Neuronal stem cell (in vitro differentiated cells): ENCODE results near the gene KCP.
A peak's percentile ranks its signal among the peaks of the same experiment; 100 is the strongest.

Experiments used
- DNase-seq: peaks from one replicate; pipeline ENCODE4 v3.0.0-alpha.2; 2013; ENCODE audit warnings: low spot score
- H2AFZ ChIP-seq: one replicate; pipeline ENCODE4 v1.6.1; 2013; ENCODE audit warnings: mild to moderate bottlenecking, low read length, inconsistent platforms
- H2AK5ac ChIP-seq: 2 replicates; pipeline ENCODE4 v1.6.1; 2013; ENCODE audit warnings: low read depth, mild to moderate bottlenecking, inconsistent platforms, low read length, moderate library complexity, mixed read lengths
- H2BK120ac ChIP-seq: 2 replicates; pipeline ENCODE4 v1.6.1; 2013; ENCODE audit warnings: low read depth, mild to moderate bottlenecking, inconsistent platforms, low read length, moderate library complexity, mixed read lengths
- H2BK12ac ChIP-seq: one replicate; pipeline ENCODE4 v1.6.1; 2013; ENCODE audit warnings: low read length, inconsistent platforms
- H2BK15ac ChIP-seq: 2 replicates; pipeline ENCODE4 v1.6.1; 2013; ENCODE audit warnings: mild to moderate bottlenecking, low read length, inconsistent platforms, mixed read lengths
- H2BK5ac ChIP-seq: one replicate; pipeline ENCODE4 v1.6.1; 2013; ENCODE audit warnings: inconsistent platforms, mild to moderate bottlenecking, low read length, moderate library complexity
- H3K14ac ChIP-seq: one replicate; pipeline ENCODE4 v1.6.1; 2013; ENCODE audit warnings: low read length, inconsistent platforms
- H3K18ac ChIP-seq: 2 replicates; pipeline ENCODE4 v1.6.1; 2013; ENCODE audit warnings: low read length, inconsistent platforms
- H3K23ac ChIP-seq: 2 replicates; pipeline ENCODE4 v1.6.1; 2013; ENCODE audit warnings: low read depth, mild to moderate bottlenecking, mixed read lengths, low read length, inconsistent platforms; ENCODE audit not compliant: poor library complexity
- H3K27ac ChIP-seq: replicated peaks from 3 replicates; pipeline ENCODE4 v1.5.1; 2013; ENCODE audit warnings: low read length, inconsistent platforms
- H3K27me3 ChIP-seq, 3 experiments: 2 replicates each; pipeline ENCODE4 v1.6.1; 2013; ENCODE audit warnings: low read length in 3 of 3, mild to moderate bottlenecking in 2 of 3, inconsistent platforms in 1 of 3, low read depth in 1 of 3, mixed read lengths in 1 of 3, moderate library complexity in 1 of 3; ENCODE audit not compliant: control insufficient read depth in 3 of 3, insufficient read depth in 3 of 3
- H3K36me3 ChIP-seq, 2 donors: replicated peaks in 1 of 2; 2 replicates each; pipeline ENCODE4 v1.6.1; 2013; ENCODE audit warnings: low read length in 2 of 2; ENCODE audit not compliant: control insufficient read depth in 2 of 2, insufficient read depth in 2 of 2
- H3K4ac ChIP-seq: 2 replicates; pipeline ENCODE4 v1.6.1; 2013; ENCODE audit warnings: inconsistent platforms, mild to moderate bottlenecking, low read length, moderate library complexity
- H3K4me1 ChIP-seq, 2 donors: 1 replicate in 1 of 2; 2 replicates in 1 of 2; pipeline ENCODE4 v1.6.1; 2013; ENCODE audit warnings: low read length in 2 of 2, low read depth in 1 of 2; ENCODE audit not compliant: control insufficient read depth in 2 of 2, insufficient read depth in 1 of 2
- H3K4me2 ChIP-seq: one replicate; pipeline ENCODE4 v1.6.1; 2013; ENCODE audit warnings: mild to moderate bottlenecking, low read length, inconsistent platforms; ENCODE audit not compliant: insufficient read depth, poor library complexity, severe bottlenecking
- H3K4me3 ChIP-seq, 2 donors: 2 replicates each; pipeline ENCODE4 v1.5.1; 2013; ENCODE audit warnings: low read length in 2 of 2, mild to moderate bottlenecking in 2 of 2, inconsistent platforms in 1 of 2, moderate library complexity in 1 of 2
- H3K79me1 ChIP-seq: one replicate; pipeline ENCODE4 v1.6.1; 2013; ENCODE audit warnings: low read depth, mild to moderate bottlenecking, inconsistent platforms, low read length, moderate library complexity
- H3K9ac ChIP-seq: one replicate; pipeline ENCODE4 v1.6.1; 2013; ENCODE audit warnings: mild to moderate bottlenecking, low read depth, low read length, inconsistent platforms; ENCODE audit not compliant: poor library complexity
- H3K9me3 ChIP-seq, 2 donors: replicated peaks in 1 of 2; 2 replicates each; pipeline versions ENCODE3 to v1.6.1; 2013; ENCODE audit warnings: low read length in 2 of 2, mild to moderate bottlenecking in 2 of 2, inconsistent platforms in 1 of 2, low read depth in 1 of 2, mixed read lengths in 1 of 2, moderate library complexity in 1 of 2; ENCODE audit not compliant: control insufficient read depth in 2 of 2, insufficient read depth in 1 of 2
- H4K8ac ChIP-seq: one replicate; pipeline ENCODE4 v1.6.1; 2013; ENCODE audit warnings: low read depth, mild to moderate bottlenecking, inconsistent platforms, low read length, moderate library complexity
- H4K91ac ChIP-seq: one replicate; pipeline ENCODE4 v1.6.1; 2013; ENCODE audit warnings: low read length, low read depth, mild to moderate bottlenecking, inconsistent platforms; ENCODE audit not compliant: poor library complexity
- WGBS, 2 donors: extraction: QIAGEN DNeasy Blood & Tissue Kit; methylation state at CpG; one replicate each; pipeline ENCODE4 v1.1.7; 2013; ENCODE audit warnings: missing lambda C conversion rate in 2 of 2, mixed read lengths in 1 of 2; ENCODE audit not compliant: insufficient read length in 2 of 2, insufficient replicate concordance in 1 of 2; ENCODE audit errors: extremely low coverage in 2 of 2; 5-methylcytosine and 5-hydroxymethylcytosine counted together

Gene KCP

GRCh38 chr7:128856001-128856718 lies 54.3 kb downstream of the KCP start:
- Histone ChIP-seq H3K4me3 (no peak overlapping the region), H3K23ac (no peak overlapping the region), H2AK5ac (no peak overlapping the region), H3K27me3 (peaks cover 0 to 6% (median 0%) of the 10 kb centered on the region in 3 experiments), H3K4me2 (no peak overlapping the region), H3K9ac (peak overlapping the region; percentile 21), H3K4ac (no peak overlapping the region), H2BK120ac (no peak overlapping the region), H2BK15ac (no peak overlapping the region), H3K79me1 (peaks cover 2% of the 10 kb centered on the region), H3K36me3 (peaks cover 0 to 54% of the 10 kb centered on the region in 2 donors), H3K18ac (no peak overlapping the region), H3K9me3 (no peaks in the 10 kb centered on the region), H2AFZ (no peak overlapping the region), H2BK5ac (no peak overlapping the region), H4K91ac (no peak overlapping the region), H3K27ac (no peak overlapping the region), H2BK12ac (no peak overlapping the region), H3K4me1 (peaks cover 0 to 8% of the 10 kb centered on the region in 2 donors), H3K14ac (no peak overlapping the region), H4K8ac (peak overlapping the region; percentile 82)
- no CpG with 5 or more reads among the region's 17 CpGs for WGBS, 2 donors
- no peak for DNase-seq

GRCh38 chr7:128855559-128855958 lies 55.0 kb downstream of the KCP start:
- H2AFZ ChIP-seq, result no peak overlapping the region
- H3K4ac ChIP-seq, result no peak overlapping the region
- no peak overlapping the region for H2BK15ac ChIP-seq
- no peak overlapping the region for H2BK120ac ChIP-seq
- H3K79me1 ChIP-seq, result peaks cover 2% of the 10 kb centered on the region
- H3K27ac ChIP-seq, result no peak overlapping the region
- no peak overlapping the region for H3K14ac ChIP-seq
- no peak for DNase-seq
- H3K36me3 ChIP-seq, result peaks cover 0 to 59% of the 10 kb centered on the region in 2 donors
- no peak overlapping the region for H4K8ac ChIP-seq
- no peak overlapping the region for H2BK5ac ChIP-seq
- no peak overlapping the region for H2AK5ac ChIP-seq
- no peak overlapping the region for H3K18ac ChIP-seq
- no peak overlapping the region for H3K4me2 ChIP-seq
- peaks cover 0 to 7% (median 0%) of the 10 kb centered on the region in 3 experiments for H3K27me3 ChIP-seq
- H3K4me1 ChIP-seq, result peaks cover 0 to 8% of the 10 kb centered on the region in 2 donors
- no peak overlapping the region for H2BK12ac ChIP-seq
- no peak overlapping the region for H3K9ac ChIP-seq
- no peak overlapping the region for H4K91ac ChIP-seq
- H3K9me3 ChIP-seq, result no peaks in the 10 kb centered on the region
- H3K4me3 ChIP-seq, result no peak overlapping the region
- H3K23ac ChIP-seq, result no peak overlapping the region
- no CpG with 5 or more reads among the region's 3 CpGs for WGBS, 2 donors

- Histone ChIP-seq H4K8ac (no peak overlapping the region), H3K4me3 (no peak overlapping the region), H3K27me3 (peaks cover 0 to 11% (median 0%) of the 10 kb centered on the region in 3 experiments), H2AFZ (no peak overlapping the region), H2BK5ac (no peak overlapping the region), H3K18ac (no peak overlapping the region), H3K27ac (no peak overlapping the region), H2BK120ac (no peak overlapping the region), H4K91ac (no peak overlapping the region), H3K9ac (peak overlapping the region; percentile 50), H2BK15ac (no peak overlapping the region), H2BK12ac (no peak overlapping the region), H3K4ac (no peak overlapping the region), H3K23ac (no peak overlapping the region), H3K36me3 (peaks cover 0 to 69% of the 10 kb centered on the region in 2 donors), H3K14ac (no peak overlapping the region), H3K79me1 (peaks cover 2% of the 10 kb centered on the region), H3K9me3 (no peaks in the 10 kb centered on the region), H2AK5ac (no peak overlapping the region), H3K4me2 (no peak overlapping the region), H3K4me1 (peaks cover 0 to 4% of the 10 kb centered on the region in 2 donors)
- DNase-seq, result no peak
- no CpG with 5 or more reads among the region's 21 CpGs for WGBS, 2 donors
These were observed 56.1 kb downstream of the KCP start for GRCh38 chr7:128854396-128854795.

GRCh38 chr7:128853799-128854198 lies 56.7 kb downstream of the KCP start:
- H3K4ac ChIP-seq, result no peak overlapping the region
- H3K18ac ChIP-seq, result no peak overlapping the region
- DNase-seq, result no peak
- peaks cover 0 to 3% of the 10 kb centered on the region in 2 donors for H3K4me1 ChIP-seq
- no peak overlapping the region for H2BK120ac ChIP-seq
- H3K14ac ChIP-seq, result no peak overlapping the region
- no CpG with 5 or more reads among the region's 23 CpGs for WGBS, 2 donors
- H2AFZ ChIP-seq, result no peak overlapping the region
- no peak overlapping the region for H4K8ac ChIP-seq
- peaks cover 2% of the 10 kb centered on the region for H3K79me1 ChIP-seq
- no peak overlapping the region for H2BK5ac ChIP-seq
- no peak overlapping the region for H2BK12ac ChIP-seq
- H3K9ac ChIP-seq, result peak overlapping the region; percentile 4
- H4K91ac ChIP-seq, result no peak overlapping the region
- no peaks in the 10 kb centered on the region for H3K9me3 ChIP-seq
- H3K36me3 ChIP-seq, result peaks cover 0 to 72% of the 10 kb centered on the region in 2 donors
- no peak overlapping the region for H2BK15ac ChIP-seq
- H2AK5ac ChIP-seq, result no peak overlapping the region
- H3K23ac ChIP-seq, result no peak overlapping the region
- H3K4me3 ChIP-seq, result no peak overlapping the region
- H3K4me2 ChIP-seq, result no peak overlapping the region
- peaks cover 0 to 11% (median 0%) of the 10 kb centered on the region in 3 experiments for H3K27me3 ChIP-seq
- H3K27ac ChIP-seq, result no peak overlapping the region
